BJ (cell line): ENCODE data around the gene LEPROT. TPM values are rescaled to one million over a fixed set of nuclear protein-coding genes. Genes with fewer than 3 reads are reported as not detected.

Experiments
- CTCF ChIA-PET: fragments of 350-600 bp; formaldehyde crosslinking; extraction: SDS; loops from one replicate; lab custom pipeline; 2021; ENCODE audit warnings: antibody characterized with exemption, inconsistent platforms; lab: Yijun Ruan, JAX
- POLR2A ChIA-PET: fragments of 300-600 bp; sonication (Branson Sonifier 250); formaldehyde crosslinking; extraction: SDS; loops from one replicate; lab custom pipeline; 2021; ENCODE audit warnings: antibody characterized with exemption; lab: Charles Lee
- DNase-seq: peaks from one replicate; pipeline ENCODE4 v3.0.0-alpha.2; 2011; ENCODE audit warnings: low read depth
- H3K27me3 ChIP-seq: 2 replicates; pipeline ENCODE4 v1.6.0; 2011; ENCODE audit warnings: low read length; ENCODE audit not compliant: control insufficient read depth, insufficient read depth
- H3K36me3 ChIP-seq: 2 replicates; pipeline ENCODE4 v1.5.1; 2011; ENCODE audit warnings: low read length; ENCODE audit not compliant: control insufficient read depth, insufficient read depth
- H3K4me3 ChIP-seq: 2 replicates; pipeline ENCODE4 v1.5.1; 2011; ENCODE audit warnings: low read depth, mild to moderate bottlenecking, control low read depth, low read length
- CTCF ChIP-seq: IDR thresholded peaks from 2 replicates; pipeline ENCODE4 v1.5.1; 2011; ENCODE audit warnings: low read depth, mild to moderate bottlenecking, control low read depth, inconsistent platforms, low read length, moderate library complexity; ENCODE audit not compliant: insufficient read depth
- polyA plus RNA-seq: library from polyadenylated mRNA; depleted of rRNA; stranded (reverse); fragments of >200 nt; gene quantifications from 2 replicates; pipeline ENCODE4 v1.2.3, GENCODE V29; 2011

Gene LEPROT
- polyA plus RNA-seq, 1 experiment = 66.2 TPM

- ChIA-PET CTCF (interaction anchor here (0.9 to 1.4 kb wide), 2 partner anchors 10 to 16 kb away, joined by 3 to 4 read pairs; partner anchors contain the start of genes LEPR and LEPROT), POLR2A (interaction anchor here (0.6 kb wide), 1 partner anchor 10 kb away, joined by 3 read pairs; the partner anchor contains the start of genes LEPR and LEPROT)
Measured at GRCh38 chr1:65409816-65410326, 10.6 kb upstream of the LEPROT start.

GRCh38 chr1:65412256-65412983 lies 8.0 kb upstream of the LEPROT start:
- ChIA-PET CTCF (interaction anchor here (1.3 kb wide), 1 partner anchor 19 kb away, joined by 4 read pairs; no protein-coding TSS in a partner anchor), POLR2A (no interaction called here)
- no peak for TF ChIP-seq CTCF
- no peak for DNase-seq
- Histone ChIP-seq H3K4me3 (no peak overlapping the region), H3K36me3 (no peaks in the 10 kb centered on the region; the same call in 1 of the 2 replicates), H3K27me3 (no peaks in the 10 kb centered on the region)

More at GRCh38 chr1:65409816-65410326, 10.6 kb upstream of the LEPROT start:
- no peak overlapping the region for H3K4me3 ChIP-seq
- no peak for DNase-seq
- no peaks in the 10 kb centered on the region for H3K27me3 ChIP-seq
- TF ChIP-seq CTCF = no peak
- H3K36me3 ChIP-seq = no peaks in the 10 kb centered on the region; the same call in 1 of the 2 replicates

- no peak overlapping the region for H3K4me3 ChIP-seq
- ChIA-PET POLR2A (no interaction called here), CTCF (interaction anchor here (1.3 kb wide), 1 partner anchor 19 kb away, joined by 4 read pairs; no protein-coding TSS in a partner anchor)
- no peaks in the 10 kb centered on the region; the same call in 1 of the 2 replicates for H3K36me3 ChIP-seq
- no peak for TF ChIP-seq CTCF
- DNase-seq = peak; percentile 75
- H3K27me3 ChIP-seq = no peaks in the 10 kb centered on the region
Measured at GRCh38 chr1:65412984-65413375, 7.5 kb upstream of the LEPROT start.

DNA sequence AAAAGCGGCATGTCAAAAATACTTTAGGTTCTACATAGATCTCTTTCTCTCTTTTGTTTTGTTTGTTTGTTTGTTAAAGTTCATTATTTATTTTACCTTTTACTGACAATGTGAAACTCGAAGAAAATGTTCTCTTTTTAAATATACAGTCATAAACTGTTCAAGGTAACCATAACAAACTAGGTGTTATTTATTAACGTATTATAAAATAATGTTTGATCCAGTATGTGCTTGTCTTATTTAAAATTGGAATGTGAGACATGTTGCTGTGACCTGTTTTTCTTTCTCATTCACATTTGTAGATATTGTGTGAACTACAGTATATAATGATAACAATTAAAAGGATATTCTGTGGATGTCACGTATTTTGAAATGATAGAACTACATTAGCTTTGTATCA lies 5.9 kb upstream of the LEPROT start:
- Histone ChIP-seq H3K27me3 (no peaks in the 10 kb centered on the region), H3K4me3 (no peak overlapping the region), H3K36me3 (no peaks in the 10 kb centered on the region; the same call in 1 of the 2 replicates)
- no peak for TF ChIP-seq CTCF
- DNase-seq = no peak
- POLR2A ChIA-PET = no interaction called here
- CTCF ChIA-PET = interaction anchor here (0.7 kb wide), 1 partner anchor 273 kb away, joined by 4 read pairs; no protein-coding TSS in a partner anchor

DNA sequence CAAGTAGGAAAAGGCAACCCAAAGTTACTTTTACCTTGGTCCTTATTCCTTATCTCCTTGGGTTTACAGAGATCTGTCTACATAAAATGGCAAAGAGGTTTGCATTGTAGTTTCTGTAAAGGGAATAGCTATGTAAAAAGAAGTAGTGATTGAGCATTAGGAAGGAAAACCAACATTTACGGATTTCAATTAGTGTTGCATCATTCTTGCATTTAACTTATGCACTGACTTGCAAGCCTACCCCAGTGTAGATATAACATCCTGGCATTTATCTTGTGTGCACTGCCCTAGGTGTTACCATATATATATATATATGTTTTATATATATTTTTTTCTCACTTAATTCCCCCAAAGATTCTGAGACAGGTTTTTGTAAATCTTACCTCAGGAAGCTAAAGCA lies 3.7 kb upstream of the LEPROT start:
- CTCF ChIA-PET = interaction anchor here (0.9 kb wide), 2 partner anchors 17 to 271 kb away, joined by 3 read pairs; no protein-coding TSS in a partner anchor
- POLR2A ChIA-PET = interaction anchor here (0.6 kb wide), 1 partner anchor 12 kb away, joined by 4 read pairs; no protein-coding TSS in a partner anchor
- no peak overlapping the region for H3K4me3 ChIP-seq
- TF ChIP-seq CTCF = no peak
- DNase-seq = no peak
- H3K27me3 ChIP-seq = no peaks in the 10 kb centered on the region
- H3K36me3 ChIP-seq = no peaks in the 10 kb centered on the region
